G401 (cell line): ENCODE measurements around the gene DLG2. TPM values are rescaled to one million over a fixed set of nuclear protein-coding genes. Genes with fewer than 3 reads are reported as not detected.

Experiments used
- DNase-seq: peaks from one replicate; pipeline ENCODE4 v3.0.0-alpha.2; 2015; ENCODE audit warnings: low spot score
- in situ Hi-C: cut with HindIII; loops from 2 replicates; pipeline ENCODE4 v1.10.0; 2016; ENCODE audit warnings: low sequenced_read_pairs, mixed read lengths
- total RNA-seq: library from RNA; depleted of rRNA; stranded (reverse); fragments of >200 nt; shearing (Covaris generic); gene quantifications from 2 replicates; pipeline ENCODE4 v1.2.3, GENCODE V29; 2014

The DLG2 gene
- total RNA-seq, 1 experiment from 2014 or later, result 3.8 TPM

DNA sequence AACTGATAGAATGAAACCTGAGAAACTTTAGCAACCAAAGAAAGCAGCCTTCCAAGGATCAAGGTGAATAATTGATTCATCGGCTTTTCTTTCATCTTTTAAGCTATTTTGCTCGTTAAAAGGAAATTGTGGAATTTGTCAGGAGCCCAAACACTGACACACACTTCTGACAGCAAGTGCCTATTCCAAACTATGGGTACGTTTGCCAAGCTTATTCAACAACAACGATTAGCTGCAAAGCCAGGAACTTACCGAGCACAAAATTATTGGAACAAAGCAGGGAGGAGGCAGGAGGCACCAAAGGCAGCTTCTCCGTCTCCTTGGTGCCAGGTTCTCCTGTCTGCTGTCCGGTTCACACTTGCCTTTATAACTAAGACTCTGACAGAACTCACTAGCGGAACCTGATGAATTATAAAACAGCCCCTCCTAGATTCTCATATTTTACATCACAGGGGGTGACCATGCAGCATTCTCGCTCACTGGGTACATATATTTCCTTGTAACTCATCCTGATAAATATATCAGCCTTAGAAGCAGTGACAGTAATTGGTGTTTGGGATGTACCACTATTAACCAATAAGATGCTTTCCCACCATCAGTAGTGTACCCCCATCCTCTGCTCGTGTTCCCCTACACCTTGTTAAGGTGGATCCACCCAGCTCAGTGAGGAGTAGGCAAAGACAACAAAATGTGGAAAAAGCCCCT, 1945.1 kb downstream of the DLG2 start:
- DNase-seq, result peak; percentile 84
- in situ Hi-C loops, result no loop called here

DNA sequence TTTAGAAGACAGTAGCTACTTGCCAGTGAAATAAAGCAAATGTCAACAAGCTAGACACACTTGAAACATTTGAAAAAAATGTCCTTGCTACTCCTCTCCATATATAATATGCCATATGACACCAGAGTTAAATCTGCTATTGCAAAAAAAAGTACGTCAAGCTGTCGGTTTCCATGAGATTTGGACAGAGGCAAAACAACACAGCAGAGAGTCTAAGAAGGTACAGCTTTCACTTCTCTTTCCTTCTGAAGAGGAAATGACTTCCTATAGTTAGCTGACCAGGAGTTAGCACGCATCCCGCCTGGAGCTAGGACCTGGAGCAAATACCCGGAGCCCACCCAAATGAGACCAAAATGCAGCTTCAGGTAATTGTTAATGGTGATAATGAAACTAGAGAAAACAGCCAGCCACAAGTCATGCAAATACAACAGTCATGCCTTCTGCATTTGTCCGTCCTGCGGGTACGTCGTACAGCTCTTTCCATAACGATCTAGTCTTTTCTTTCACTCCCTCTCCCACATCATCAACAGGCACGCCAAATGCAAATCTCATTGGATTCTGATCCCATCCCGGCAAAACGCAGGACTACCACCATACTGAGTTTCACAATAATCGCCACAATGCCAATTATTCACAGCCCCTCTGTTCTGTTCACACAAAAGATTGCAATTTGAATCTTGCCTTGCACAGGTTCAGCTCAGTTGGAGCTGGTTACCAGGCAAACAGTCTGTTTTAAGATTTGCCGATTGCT, 1945.9 kb downstream of the DLG2 start:
- in situ Hi-C loops, result no loop called here
- peak; percentile 77 for DNase-seq

DNA sequence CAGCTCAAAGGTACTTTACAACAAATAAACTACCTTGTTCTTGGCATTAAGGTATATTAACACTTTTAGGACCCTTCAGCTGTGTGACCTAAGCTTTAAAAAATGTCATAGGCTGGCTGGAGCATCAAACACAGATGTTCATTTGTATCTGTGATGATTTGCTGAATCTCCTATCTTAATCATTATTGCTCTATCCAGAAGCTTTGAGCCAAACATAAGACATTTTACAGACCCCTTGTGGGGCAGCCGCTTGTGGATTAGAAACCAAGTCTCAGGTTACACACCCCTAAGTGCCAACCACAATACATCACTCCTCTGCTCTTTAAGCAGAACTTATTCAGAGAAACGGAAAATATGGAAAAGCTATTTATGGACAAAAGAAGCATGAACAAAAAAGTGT, 1946.8 kb downstream of the DLG2 start:
- no peak for DNase-seq

DNA sequence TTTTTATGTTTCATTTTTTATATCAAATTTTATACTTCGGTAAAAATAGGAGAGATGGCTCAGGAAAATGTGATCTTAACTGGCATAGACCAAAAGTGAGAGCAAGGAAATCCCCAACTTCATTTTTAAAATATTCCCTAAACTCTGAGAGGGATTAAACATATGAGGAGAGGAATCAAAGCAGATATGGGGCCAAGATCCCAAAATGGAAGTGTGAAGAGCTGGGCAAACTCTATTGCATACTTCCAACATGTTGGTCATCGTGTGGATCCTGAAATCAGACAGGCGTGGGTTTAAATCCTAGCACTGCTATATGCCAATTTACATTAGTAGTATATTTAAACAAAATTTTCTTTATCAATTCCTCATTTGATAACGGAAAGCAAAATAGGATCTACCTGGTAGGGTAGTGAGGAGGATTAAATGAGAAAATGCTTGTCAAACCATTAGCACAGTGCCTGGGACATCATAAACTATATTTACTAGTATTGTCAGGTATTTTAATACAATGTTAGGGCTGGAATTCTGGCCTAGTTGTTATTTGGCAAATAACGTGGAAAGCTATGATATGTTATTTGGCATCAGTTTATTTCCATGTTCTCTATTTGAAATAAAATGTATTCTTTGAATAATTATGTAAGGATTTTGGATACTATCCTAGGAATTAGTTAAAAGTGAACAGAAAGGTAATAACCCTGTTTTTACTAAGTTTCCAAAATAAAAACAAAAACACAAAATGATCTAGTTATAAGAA, 1948.1 kb downstream of the DLG2 start:
- in situ Hi-C loops, result no loop called here
- no peak for DNase-seq

More for the DNA sequence above, 1946.8 kb downstream of the DLG2 start:
- in situ Hi-C loops, result no loop called here

DNA sequence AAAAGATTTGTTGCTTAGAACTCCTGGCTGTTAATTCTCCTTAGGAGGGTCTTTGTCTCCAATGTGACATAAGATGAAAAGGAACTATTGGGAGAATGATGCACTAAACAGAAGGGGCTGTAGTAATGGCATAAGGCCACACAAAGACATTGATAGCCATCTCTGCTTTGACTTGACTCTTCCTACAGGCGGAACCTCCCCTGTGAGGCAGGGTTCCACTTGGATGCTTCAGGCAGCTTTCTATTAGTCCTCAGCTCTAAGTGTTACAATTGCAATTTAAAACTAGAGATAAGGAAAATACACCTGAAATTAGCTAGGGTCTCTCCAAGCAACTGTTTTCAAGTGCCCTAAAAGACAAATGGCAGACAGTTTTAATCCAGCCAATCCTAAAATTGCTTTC, 1949.4 kb downstream of the DLG2 start:
- no peak for DNase-seq
- in situ Hi-C loops, result no loop called here

DNA sequence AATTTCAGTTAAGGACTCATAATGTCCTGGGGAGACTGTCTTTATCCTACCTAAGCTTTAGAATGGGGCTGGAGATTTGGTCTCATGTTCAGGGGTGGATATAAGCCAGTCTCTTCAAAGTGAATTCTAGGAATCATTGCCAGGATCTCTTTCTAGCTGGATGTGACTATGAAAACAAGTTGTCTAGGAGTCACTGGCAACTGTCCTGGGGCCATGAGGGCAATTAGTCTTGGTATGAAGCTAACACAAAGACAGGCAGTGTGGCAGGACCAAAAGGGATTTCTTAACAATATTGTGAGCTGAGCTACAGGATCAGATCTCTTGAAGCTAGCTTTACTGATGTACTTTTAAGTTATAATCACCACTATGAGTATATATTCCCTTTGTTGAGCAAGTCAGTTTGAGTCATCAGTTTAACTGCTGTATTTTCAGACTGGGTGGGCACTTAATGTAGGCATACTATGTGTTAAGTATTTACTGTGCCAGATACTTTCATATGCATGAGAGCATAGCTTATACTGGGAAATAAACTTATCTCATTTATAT, 1951.0 kb downstream of the DLG2 start:
- no peak for DNase-seq

DNA sequence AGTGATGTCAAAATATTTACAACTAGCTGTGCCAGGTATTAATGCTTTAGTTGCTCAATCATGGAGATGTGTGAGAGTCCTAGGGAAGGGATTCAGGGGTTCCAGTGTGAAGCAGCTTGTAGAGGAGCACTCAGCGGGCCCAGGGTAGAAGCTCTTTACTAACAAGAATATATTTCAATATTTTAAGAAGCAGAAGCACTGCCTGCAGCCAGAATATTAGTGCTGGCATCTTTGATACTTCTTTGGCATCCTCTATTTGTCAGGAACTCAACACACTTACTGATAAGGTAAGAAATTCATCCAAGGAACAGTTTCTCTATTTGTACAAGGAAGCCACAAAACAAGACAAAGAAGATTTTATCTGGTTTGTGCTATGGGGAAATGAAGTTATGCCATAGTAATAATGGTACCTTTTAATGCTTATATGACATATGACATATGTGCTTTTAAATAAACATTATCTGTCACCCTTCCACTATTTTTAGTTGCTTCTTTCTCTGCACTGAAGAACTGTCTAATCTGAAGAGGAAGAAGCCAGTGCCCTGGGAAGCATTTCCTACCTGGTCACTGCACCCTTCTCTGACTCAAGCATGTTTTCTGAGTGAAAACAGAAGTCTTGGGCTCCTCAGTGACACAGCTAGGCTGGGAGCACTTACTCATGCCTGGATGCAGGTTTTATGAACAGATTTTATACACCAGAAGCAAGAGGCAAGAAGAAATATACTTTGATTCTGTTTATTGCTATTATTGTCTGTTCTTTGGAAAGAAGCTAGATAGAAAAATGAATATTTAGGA, 1952.8 kb downstream of the DLG2 start:
- DNase-seq, result no peak
- in situ Hi-C loops, result no loop called here

More for the DNA sequence above, 1951.0 kb downstream of the DLG2 start:
- in situ Hi-C loops, result no loop called here

DNA sequence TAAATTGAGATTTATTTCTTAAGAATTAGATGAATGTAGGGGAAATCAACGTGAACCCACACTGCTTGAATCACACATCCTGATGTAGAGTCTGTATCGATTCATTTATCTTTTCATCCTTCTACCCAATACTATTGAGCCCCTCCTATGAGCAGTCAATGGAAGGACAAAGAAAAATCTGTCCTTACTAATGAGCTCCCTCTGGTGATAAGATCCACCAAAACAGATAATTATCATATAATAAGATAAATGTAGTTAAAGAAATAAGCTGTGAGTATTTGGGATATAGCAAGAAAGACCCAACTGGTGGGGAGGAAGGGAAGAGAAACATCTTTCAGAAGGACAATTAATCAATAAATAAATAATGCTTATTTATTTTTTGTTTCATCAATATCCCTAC, 1955.9 kb downstream of the DLG2 start:
- in situ Hi-C loops, result no loop called here
- no peak for DNase-seq

DNA sequence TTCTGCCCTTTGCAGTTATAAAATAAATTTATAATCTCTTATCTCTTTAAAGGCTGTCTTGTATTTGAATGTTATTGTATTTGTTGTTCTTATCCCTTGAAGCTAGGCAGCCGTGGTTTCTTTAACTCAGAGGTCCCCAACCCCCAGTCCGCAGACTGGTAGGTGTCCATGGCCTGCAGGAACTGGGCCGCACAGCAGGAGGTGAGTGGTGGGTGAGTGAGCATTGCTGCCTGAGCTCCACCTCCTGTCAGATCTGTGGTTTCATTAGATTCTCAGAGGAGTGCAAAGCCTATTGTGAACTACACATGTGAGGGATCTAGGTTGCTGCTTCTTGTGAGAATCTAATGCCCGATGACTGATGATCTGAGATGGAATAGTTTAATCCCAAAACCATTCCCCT, 1961.0 kb downstream of the DLG2 start:
- in situ Hi-C loops, result no loop called here

DNA sequence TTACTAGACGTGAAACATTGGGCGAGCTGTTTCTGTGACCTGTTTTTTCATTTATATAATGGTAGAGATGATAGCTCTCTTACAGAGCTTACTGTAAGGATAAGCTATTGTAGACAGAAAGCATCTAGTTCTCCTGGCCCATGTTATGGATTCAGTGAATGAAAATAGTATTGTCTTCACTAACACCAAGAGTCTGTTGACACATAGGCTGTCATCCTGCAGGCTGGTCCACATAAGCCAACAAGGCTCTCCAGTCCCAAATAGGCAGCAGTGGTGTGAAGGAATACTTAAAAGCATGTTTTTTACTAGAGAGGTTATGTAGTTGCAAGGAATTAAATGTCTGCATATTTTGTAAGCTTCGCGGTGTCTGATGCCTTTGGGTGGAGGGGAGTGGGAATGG, 1963.2 kb downstream of the DLG2 start:
- no peak for DNase-seq
- in situ Hi-C loops, result no loop called here

More for the DNA sequence above, 1961.0 kb downstream of the DLG2 start:
- DNase-seq, result no peak

DNA sequence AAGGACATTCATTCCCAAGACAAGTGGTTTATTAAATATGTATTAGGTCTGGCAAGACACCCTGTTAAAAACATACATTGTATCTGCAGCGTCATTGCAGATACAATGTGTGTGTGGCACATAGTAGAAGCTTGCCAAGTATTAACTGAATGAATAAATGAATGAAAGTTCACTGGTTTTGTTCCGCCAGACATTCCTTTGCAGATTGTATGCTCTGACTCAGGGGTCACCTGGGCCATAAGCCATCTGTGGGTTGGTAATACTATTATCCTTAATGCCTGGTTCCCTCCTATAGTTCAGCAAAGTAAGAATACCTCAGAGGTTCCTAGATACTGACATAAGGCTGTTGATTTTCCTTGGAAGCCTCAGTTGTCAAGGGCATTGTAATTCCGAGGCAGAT, 1963.7 kb downstream of the DLG2 start:
- DNase-seq, result no peak

DNA sequence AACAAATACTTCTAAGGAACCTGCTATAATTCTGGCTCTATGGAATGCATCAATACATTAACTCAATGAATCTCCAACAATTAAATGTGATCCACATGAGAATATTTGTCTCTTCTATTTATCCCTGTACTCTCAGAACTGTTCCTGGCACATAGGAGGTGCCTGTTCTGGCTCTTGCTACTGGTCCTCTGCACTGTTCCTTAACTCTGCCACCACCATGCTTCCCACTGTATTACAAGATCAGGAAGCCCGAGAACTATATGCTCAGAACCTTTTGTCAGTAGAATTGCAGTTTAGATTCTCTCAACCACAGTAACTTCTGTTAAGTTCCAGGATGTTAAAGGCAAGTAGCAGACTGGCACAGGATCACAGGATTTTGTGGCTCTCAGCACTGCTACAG, 1964.7 kb downstream of the DLG2 start:
- in situ Hi-C loops, result no loop called here

More for the DNA sequence above, 1963.7 kb downstream of the DLG2 start:
- in situ Hi-C loops, result no loop called here

DNA sequence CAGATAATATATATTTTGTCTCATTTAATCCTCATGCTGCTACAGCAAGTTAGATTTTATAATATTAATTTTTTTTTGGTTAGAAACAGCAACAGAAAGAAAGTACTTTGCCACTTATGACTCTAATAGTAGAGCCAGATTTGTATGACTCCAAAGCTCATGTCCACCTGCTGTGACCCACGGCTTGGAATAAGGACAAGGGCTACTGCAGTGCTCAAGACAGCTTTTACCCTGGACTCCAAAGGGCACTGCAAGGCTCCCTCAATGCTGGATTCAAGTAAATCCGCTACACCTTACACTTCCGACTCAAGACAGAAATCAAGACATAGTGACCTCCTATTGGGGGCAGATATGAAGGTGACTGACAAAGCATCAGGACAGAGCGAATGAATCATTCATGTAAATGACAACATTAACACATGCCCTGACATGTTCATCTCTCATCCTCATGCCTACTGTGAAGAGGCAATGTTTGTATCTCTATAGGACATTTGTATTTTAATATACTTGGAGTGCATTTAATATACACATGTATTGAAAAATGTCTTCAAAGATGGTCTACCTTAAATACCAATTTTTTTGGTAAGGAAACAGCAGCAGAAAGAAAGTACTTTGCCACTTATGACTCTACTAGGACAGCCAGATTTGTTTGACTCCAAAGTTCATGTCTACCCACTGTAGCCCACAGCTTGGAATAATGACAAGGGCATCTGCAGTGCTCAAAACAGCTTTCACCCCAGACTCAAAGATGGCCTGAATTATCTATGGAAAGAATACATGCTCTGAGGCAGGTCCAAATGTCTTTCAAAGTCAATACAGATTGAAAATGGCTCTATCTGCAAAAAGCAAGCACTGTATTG, 1965.4 kb downstream of the DLG2 start:
- in situ Hi-C loops, result no loop called here
- DNase-seq, result peak; percentile 80

More for the DNA sequence above, 1964.7 kb downstream of the DLG2 start:
- DNase-seq, result peak; percentile 50

DNA sequence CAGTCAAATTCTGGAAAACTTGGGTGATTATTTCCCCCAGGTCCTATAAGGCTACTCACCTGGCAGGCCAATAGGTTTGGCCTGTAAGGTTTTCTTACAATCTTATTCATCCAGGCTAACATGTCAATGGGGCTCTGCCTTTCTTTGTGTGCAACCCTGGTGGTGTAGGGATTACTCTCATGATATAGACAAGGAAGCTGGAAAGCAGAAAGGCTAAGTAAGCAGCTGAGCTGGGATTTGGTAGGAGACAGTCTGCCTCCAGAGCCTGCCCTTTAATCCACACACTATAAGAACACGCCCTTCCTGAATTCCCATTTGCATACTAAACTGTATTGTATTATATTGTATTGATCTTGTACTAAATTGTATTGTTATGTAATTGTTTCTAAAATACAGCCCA, 1967.7 kb downstream of the DLG2 start:
- DNase-seq, result no peak
- in situ Hi-C loops, result no loop called here

DNA sequence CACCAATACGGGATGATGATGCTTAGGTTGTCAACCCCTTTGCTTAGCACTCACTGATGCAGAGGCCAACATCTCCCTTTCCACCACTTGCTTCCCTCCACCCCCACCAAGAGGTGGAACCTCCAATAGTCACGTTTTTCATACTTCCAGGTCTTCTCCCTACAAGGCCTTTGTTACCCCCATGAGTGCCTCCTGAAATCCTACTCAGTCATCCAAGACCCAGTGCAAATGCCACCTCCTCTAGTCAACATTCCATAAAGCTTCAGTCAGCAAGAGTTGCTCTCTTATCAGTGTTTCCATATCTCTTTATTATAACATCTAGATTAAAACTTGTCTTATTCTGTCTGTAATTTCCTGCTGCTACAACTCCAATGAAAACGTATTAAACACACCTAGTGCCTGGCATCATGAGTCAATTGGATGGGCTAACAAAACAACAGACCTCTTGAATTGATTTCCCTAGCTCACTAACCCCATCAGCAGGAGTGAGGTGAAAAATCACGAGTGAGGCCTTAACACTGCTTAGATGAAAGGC, 1970.3 kb downstream of the DLG2 start:
- in situ Hi-C loops, result no loop called here
- DNase-seq, result no peak

DNA sequence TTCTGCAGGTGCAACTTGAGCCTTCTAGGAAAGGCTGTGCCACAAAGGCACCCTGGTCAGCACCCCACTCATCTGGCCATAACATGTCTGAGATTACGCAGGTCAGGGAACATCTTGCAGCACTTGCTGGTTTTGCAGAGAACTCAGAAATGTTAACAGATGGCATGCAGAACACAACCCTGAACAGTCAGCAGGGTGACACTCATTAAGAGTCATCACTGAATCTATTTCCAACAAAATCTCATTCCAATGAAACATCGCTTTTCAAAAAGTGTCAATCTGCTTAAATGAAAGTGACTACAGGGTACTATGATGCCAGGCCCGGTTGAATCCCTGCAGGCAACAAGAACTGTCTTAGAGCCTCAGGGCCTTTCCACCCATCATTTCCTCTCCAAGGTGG, 1971.2 kb downstream of the DLG2 start:
- in situ Hi-C loops, result no loop called here
- peak; percentile 91 for DNase-seq

DNA sequence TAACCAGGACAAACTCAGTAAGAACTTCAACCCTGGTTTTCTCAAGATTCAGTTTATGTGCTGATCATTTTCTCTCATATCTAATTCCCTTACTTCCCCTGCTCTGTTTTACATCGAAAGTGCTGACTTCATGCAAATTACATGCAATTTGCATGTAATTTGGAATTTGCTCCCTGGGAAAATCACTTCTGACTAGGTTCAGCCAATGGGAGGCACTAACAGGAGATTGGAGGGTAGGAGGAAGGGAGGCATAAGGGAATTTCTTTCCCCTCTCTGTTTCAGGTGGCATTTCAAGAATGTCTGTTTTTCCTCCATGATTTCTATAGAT, 1977.7 kb downstream of the DLG2 start:
- DNase-seq, result no peak
- in situ Hi-C loops, result no loop called here
